GM23338 (cell line): ENCODE data around the gene DYNC2LI1. TPM values are rescaled to one million over a fixed set of nuclear protein-coding genes. Genes with fewer than 3 reads are reported as not detected.
A peak's percentile ranks its signal among the peaks of the same experiment; 100 is the strongest.

Source experiments
- ATAC-seq: fragments of 200-7000 bp; cut with Tn5 transposase; 3 replicates; pipeline ENCODE4 v1.9.1; 2020
- DNase-seq: peaks from one replicate; pipeline ENCODE4 v3.0.0-alpha.2; 2015; ENCODE audit warnings: low spot score
- H2AFZ ChIP-seq: fragments of 200-600 bp; sonication (generic); 2 replicates; pipeline ENCODE4 v1.8.0; 2016; ENCODE audit warnings: antibody characterized with exemption, mild to moderate bottlenecking, moderate library complexity
- H3F3A ChIP-seq: fragments of 200-600 bp; sonication (generic); replicated peaks from 2 replicates; pipeline ENCODE4 v1.8.0; 2017; ENCODE audit warnings: antibody characterized with exemption, mixed run types, low read depth
- H3K27ac ChIP-seq: fragments of 200-600 bp; sonication (generic); 2 replicates; pipeline ENCODE4 v1.6.1; 2016; ENCODE audit warnings: low read depth
- H3K27me3 ChIP-seq: fragments of 200-600 bp; sonication (generic); 2 replicates; pipeline ENCODE4 v1.8.0; 2016; ENCODE audit warnings: mild to moderate bottlenecking, mixed run types, moderate library complexity; ENCODE audit not compliant: insufficient read depth
- H3K36me3 ChIP-seq: fragments of 200-600 bp; sonication (generic); 2 replicates; pipeline ENCODE4 v1.8.0; 2016; ENCODE audit warnings: mild to moderate bottlenecking; ENCODE audit not compliant: insufficient read depth
- H3K4me1 ChIP-seq: fragments of 200-600 bp; sonication (generic); 2 replicates; pipeline ENCODE4 v1.8.0; 2016; ENCODE audit warnings: mild to moderate bottlenecking, moderate library complexity; ENCODE audit not compliant: insufficient read depth
- H3K4me2 ChIP-seq: fragments of 200-600 bp; sonication (generic); 2 replicates; pipeline ENCODE4 v1.7.1; 2017; ENCODE audit warnings: mixed run types
- H3K4me3 ChIP-seq: fragments of 200-600 bp; sonication (generic); 2 replicates; pipeline ENCODE4 v1.6.1; 2016; ENCODE audit warnings: mixed run types
- H3K79me2 ChIP-seq: fragments of 200-600 bp; sonication (generic); replicated peaks from 2 replicates; pipeline ENCODE4 v1.8.0; 2017; ENCODE audit warnings: mild to moderate bottlenecking; ENCODE audit not compliant: insufficient read depth
- H3K9me2 ChIP-seq: fragments of 200-600 bp; sonication (generic); 2 replicates; pipeline ENCODE4 v1.8.0; 2017; ENCODE audit not compliant: insufficient read depth
- H4K20me1 ChIP-seq: fragments of 200-600 bp; sonication (generic); replicated peaks from 2 replicates; pipeline ENCODE4 v1.8.0; 2017; ENCODE audit warnings: mild to moderate bottlenecking; ENCODE audit not compliant: insufficient read depth
- H3K27ac Mint-ChIP-seq: 2 replicates; pipeline ENCODE4 v1.8.0; 2020; ENCODE audit warnings: inconsistent platforms, mild to moderate bottlenecking, moderate library complexity, mixed read lengths
- H3K27me3 Mint-ChIP-seq: 3 replicates; pipeline ENCODE4 v1.8.0; 2022; ENCODE audit warnings: low read depth, mild to moderate bottlenecking, moderate library complexity, mixed read lengths, inconsistent platforms; ENCODE audit not compliant: insufficient read depth, poor library complexity
- H3K36me3 Mint-ChIP-seq: 3 replicates; pipeline ENCODE4 v1.8.0; 2021; ENCODE audit warnings: low read depth, mild to moderate bottlenecking, inconsistent platforms, moderate library complexity, mixed read lengths
- H3K4me1 Mint-ChIP-seq: 3 replicates; pipeline ENCODE4 v1.8.0; 2020; ENCODE audit warnings: mild to moderate bottlenecking, inconsistent platforms, mixed read lengths
- H3K4me3 Mint-ChIP-seq: 3 replicates; pipeline ENCODE4 v1.8.0; 2021; ENCODE audit warnings: moderate library complexity, mild to moderate bottlenecking, inconsistent platforms, mixed read lengths
- H3K9me3 Mint-ChIP-seq: 3 replicates; pipeline ENCODE4 v1.8.0; 2020; ENCODE audit warnings: moderate library complexity, mild to moderate bottlenecking, inconsistent platforms, mixed read lengths
- CREB1 ChIP-seq: fragments of 250-450 bp; sonication (Bioruptor Pico); IDR thresholded peaks from 2 replicates; pipeline ENCODE4 v1.5.0; 2020; ENCODE audit warnings: low read depth, mild to moderate bottlenecking, moderate library complexity
- EZH2phosphoT487 ChIP-seq: fragments of 200-600 bp; sonication (generic); IDR thresholded peaks from one replicate; pipeline ENCODE4 v1.8.1; 2018; ENCODE audit warnings: antibody characterized with exemption; ENCODE audit not compliant: unreplicated experiment
- JUNB ChIP-seq: IDR thresholded peaks from one replicate; pipeline ENCODE4 v1.6.1; 2016; ENCODE audit warnings: antibody characterized with exemption; ENCODE audit not compliant: unreplicated experiment
- NANOG ChIP-seq: IDR thresholded peaks from 2 replicates; pipeline ENCODE4 v1.6.1; 2016; ENCODE audit warnings: antibody characterized with exemption, borderline replicate concordance
- POLR2AphosphoS5 ChIP-seq: IDR thresholded peaks from 2 replicates; pipeline ENCODE4 v1.6.1; 2016; ENCODE audit warnings: antibody characterized with exemption, low read depth
- STAT1 ChIP-seq: IDR thresholded peaks from one replicate; pipeline ENCODE4 v1.6.1; 2016; ENCODE audit warnings: antibody characterized with exemption; ENCODE audit not compliant: unreplicated experiment
- ZNF114 ChIP-seq: fragments of 250-450 bp; sonication (Bioruptor Pico); IDR thresholded peaks from 2 replicates; pipeline ENCODE4 v1.5.0; 2020; ENCODE audit warnings: mild to moderate bottlenecking, moderate library complexity
- ZNF331 ChIP-seq: fragments of 250-450 bp; sonication (Bioruptor Pico); IDR thresholded peaks from 2 replicates; pipeline ENCODE4 v1.5.0; 2020; ENCODE audit warnings: low read depth, mild to moderate bottlenecking, moderate library complexity
- polyA plus RNA-seq: library from polyadenylated mRNA; unstranded; fragments of >200 nt; fragmentation: Nextera tagmentation; extraction: Ambion mirVana; gene quantifications from 2 replicates; pipeline ENCODE4 v1.2.1, GENCODE V29; 2016
- total RNA-seq: library from RNA; depleted of rRNA; stranded (reverse); fragments of >200 nt; shearing (Covaris generic); gene quantifications from 2 replicates; pipeline ENCODE4 v1.2.3, GENCODE V29; 2014
- TF ChIP-seq, protein P1 (sequence below), 2 experiments: fragments of 200-600 bp in 1 of 2; sonication (generic) in 1 of 2; conservative IDR thresholded peaks; 2 replicates each; pipeline versions ENCODE4 v1.5.1 to v1.6.1; 2016 to 2017; ENCODE audit warnings: antibody characterized with exemption in 2 of 2, low read depth in 2 of 2, mild to moderate bottlenecking in 2 of 2, moderate library complexity in 1 of 2
- TF ChIP-seq, protein P2 (sequence below): IDR thresholded peaks from one replicate; pipeline ENCODE4 v1.6.1; 2018; ENCODE audit warnings: antibody characterized with exemption; ENCODE audit not compliant: unreplicated experiment

The DYNC2LI1 gene
- total and polyA plus RNA-seq, 2 experiments from 2014 or later = 8.4 to 11.5 TPM

DNA sequence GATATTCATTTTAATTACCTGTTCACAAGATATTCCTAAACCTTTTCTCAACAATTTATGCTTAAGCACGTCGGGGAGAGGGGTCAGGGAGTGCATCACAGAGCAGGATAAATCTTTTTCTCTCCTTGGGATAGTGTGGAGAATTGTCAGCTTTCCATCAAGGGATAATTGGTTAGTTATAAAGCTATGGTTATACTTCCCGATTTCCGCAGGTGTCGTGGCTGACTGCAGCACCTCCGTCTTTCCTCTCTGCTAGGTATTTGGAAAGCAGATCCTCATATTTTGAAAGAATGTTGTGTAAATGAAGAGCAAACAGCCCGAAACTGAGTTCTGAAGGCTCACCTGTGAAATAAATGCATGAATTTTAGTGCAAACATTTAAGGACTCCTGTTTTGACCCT lies 778 bp downstream of the DYNC2LI1 start:
- Mint-ChIP-seq H3K36me3 (no peaks in the 10 kb centered on the region), H3K27ac (no peak overlapping the region), H3K4me1 (peaks cover 7% of the 10 kb centered on the region; the same call in 2 of the 3 replicates), H3K9me3 (no peaks in the 10 kb centered on the region), H3K27me3 (no peaks in the 10 kb centered on the region), H3K4me3 (peak overlapping the region; percentile 96)
- Histone ChIP-seq H3K4me2 (peak overlapping the region; percentile 85), H3K79me2 (no peaks in the 10 kb centered on the region), H3F3A (no peaks in the 10 kb centered on the region), H3K4me1 (peaks cover 4% of the 10 kb centered on the region), H3K9me2 (no peaks in the 10 kb centered on the region), H2AFZ (peak overlapping the region; percentile 85), H3K27ac (0 out of 2 replicates have a peak overlapping the region, but pooled peaks have one; percentile 39), H3K36me3 (no peaks in the 10 kb centered on the region), H4K20me1 (no peaks in the 10 kb centered on the region), H3K4me3 (peak overlapping the region; percentile 66), H3K27me3 (no peaks in the 10 kb centered on the region)
- TF ChIP-seq ZNF114 (CRISPR knock-in tag) (no peak), NANOG (no peak), POLR2AphosphoS5 (no peak), JUNB (no peak), STAT1 (no peak), ZNF331 (no peak)
- TF ChIP-seq, protein P1, sequence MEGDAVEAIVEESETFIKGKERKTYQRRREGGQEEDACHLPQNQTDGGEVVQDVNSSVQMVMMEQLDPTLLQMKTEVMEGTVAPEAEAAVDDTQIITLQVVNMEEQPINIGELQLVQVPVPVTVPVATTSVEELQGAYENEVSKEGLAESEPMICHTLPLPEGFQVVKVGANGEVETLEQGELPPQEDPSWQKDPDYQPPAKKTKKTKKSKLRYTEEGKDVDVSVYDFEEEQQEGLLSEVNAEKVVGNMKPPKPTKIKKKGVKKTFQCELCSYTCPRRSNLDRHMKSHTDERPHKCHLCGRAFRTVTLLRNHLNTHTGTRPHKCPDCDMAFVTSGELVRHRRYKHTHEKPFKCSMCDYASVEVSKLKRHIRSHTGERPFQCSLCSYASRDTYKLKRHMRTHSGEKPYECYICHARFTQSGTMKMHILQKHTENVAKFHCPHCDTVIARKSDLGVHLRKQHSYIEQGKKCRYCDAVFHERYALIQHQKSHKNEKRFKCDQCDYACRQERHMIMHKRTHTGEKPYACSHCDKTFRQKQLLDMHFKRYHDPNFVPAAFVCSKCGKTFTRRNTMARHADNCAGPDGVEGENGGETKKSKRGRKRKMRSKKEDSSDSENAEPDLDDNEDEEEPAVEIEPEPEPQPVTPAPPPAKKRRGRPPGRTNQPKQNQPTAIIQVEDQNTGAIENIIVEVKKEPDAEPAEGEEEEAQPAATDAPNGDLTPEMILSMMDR (conservative IDR thresholded peaks at IDR 0.05; ENCODE audit: low read depth in 2 of 2) = no peak
- ATAC-seq (peak; percentile 9; the same call in 2 of the 3 replicates), DNase-seq (no peak)

DNA sequence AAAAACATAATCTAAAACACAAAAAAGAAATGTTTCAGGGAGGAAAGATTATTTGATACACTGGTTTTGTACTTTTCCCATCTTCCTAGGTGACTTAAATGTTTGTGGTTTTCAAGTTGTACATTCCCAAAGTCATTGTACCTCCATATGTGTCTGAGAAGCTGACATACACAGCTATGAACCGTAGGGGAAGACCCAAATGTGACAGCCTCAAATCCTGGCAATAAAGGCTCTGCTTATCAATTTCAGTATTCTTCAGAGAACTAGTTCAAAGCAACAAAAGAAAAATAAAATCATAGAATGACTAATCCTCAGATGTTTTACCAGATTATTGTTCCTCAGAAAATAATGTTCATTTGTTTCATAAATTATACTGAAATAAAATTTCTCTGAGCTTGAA lies 2.5 kb downstream of the DYNC2LI1 start:
- peaks cover 4% of the 10 kb centered on the region for H3K4me1 ChIP-seq
- H2AFZ ChIP-seq = no peak overlapping the region
- Mint-ChIP-seq H3K4me3 (no peak overlapping the region), H3K4me1 (peaks cover 7% of the 10 kb centered on the region; the same call in 2 of the 3 replicates), H3K27me3 (peaks cover 3% of the 10 kb centered on the region), H3K9me3 (no peaks in the 10 kb centered on the region), H3K36me3 (no peaks in the 10 kb centered on the region), H3K27ac (no peak overlapping the region)
- no peak overlapping the region for H3K4me2 ChIP-seq
- no peak for DNase-seq
- ATAC-seq = no peak
- H3K79me2 ChIP-seq = no peaks in the 10 kb centered on the region
- no peak overlapping the region for H3K4me3 ChIP-seq
- no peaks in the 10 kb centered on the region for H4K20me1 ChIP-seq
- no peaks in the 10 kb centered on the region for H3K9me2 ChIP-seq
- no peak overlapping the region for H3K27ac ChIP-seq
- H3F3A ChIP-seq = no peaks in the 10 kb centered on the region
- no peaks in the 10 kb centered on the region for H3K27me3 ChIP-seq
- no peaks in the 10 kb centered on the region for H3K36me3 ChIP-seq
- no peak for TF ChIP-seq POLR2AphosphoS5
- TF ChIP-seq CREB1 = no peak
- TF ChIP-seq ZNF114 (CRISPR knock-in tag) = no peak
- TF ChIP-seq, protein P1 (conservative IDR thresholded peaks at IDR 0.05; ENCODE audit: low read depth in 2 of 2) = no peak
- no peak for TF ChIP-seq EZH2phosphoT487
- no peak for TF ChIP-seq NANOG
- TF ChIP-seq STAT1 = no peak
- TF ChIP-seq JUNB = no peak
- no peak for TF ChIP-seq ZNF331
- TF ChIP-seq, protein P2, sequence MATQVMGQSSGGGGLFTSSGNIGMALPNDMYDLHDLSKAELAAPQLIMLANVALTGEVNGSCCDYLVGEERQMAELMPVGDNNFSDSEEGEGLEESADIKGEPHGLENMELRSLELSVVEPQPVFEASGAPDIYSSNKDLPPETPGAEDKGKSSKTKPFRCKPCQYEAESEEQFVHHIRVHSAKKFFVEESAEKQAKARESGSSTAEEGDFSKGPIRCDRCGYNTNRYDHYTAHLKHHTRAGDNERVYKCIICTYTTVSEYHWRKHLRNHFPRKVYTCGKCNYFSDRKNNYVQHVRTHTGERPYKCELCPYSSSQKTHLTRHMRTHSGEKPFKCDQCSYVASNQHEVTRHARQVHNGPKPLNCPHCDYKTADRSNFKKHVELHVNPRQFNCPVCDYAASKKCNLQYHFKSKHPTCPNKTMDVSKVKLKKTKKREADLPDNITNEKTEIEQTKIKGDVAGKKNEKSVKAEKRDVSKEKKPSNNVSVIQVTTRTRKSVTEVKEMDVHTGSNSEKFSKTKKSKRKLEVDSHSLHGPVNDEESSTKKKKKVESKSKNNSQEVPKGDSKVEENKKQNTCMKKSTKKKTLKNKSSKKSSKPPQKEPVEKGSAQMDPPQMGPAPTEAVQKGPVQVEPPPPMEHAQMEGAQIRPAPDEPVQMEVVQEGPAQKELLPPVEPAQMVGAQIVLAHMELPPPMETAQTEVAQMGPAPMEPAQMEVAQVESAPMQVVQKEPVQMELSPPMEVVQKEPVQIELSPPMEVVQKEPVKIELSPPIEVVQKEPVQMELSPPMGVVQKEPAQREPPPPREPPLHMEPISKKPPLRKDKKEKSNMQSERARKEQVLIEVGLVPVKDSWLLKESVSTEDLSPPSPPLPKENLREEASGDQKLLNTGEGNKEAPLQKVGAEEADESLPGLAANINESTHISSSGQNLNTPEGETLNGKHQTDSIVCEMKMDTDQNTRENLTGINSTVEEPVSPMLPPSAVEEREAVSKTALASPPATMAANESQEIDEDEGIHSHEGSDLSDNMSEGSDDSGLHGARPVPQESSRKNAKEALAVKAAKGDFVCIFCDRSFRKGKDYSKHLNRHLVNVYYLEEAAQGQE = no peak
